ENCODE measurements around the gene GATB. TPM values are rescaled to one million over a fixed set of nuclear protein-coding genes. Genes with fewer than 3 reads are reported as not detected.
A peak's percentile ranks its signal among the peaks of the same experiment; 100 is the strongest.

GATB gene
- total and polyA plus RNA-seq, 3 experiments from 2014 or later, result 12.3 to 29.6 (median 27.0) TPM

GRCh38 chr4:151797131-151797530 is 36.3 kb upstream of the GATB start:
- Mint-ChIP-seq H3K4me3 (no peak overlapping the region), H3K36me3 (peaks cover 0 to 6% (median 0%) of the 10 kb centered on the region in 3 donors), H3K4me1 (no peaks in the 10 kb centered on the region), H3K9me3 (peaks cover 0 to 2% (median 0%) of the 10 kb centered on the region in 5 donors), H3K27me3 (peaks cover 3 to 18% of the 10 kb centered on the region in 2 donors), H3K27ac (no peak overlapping the region)
- ChIA-PET POLR2A (no interaction called here), CTCF (no interaction called here)
- DNase-seq, result no peak
- H3K36me3 ChIP-seq (ENCODE audit: insufficient read depth, low read length), result no peaks in the 10 kb centered on the region
- no peaks in the 10 kb centered on the region for H3K27me3 ChIP-seq (ENCODE audit: insufficient read depth, low read length, poor library complexity, severe bottlenecking)
- H3K4me1 ChIP-seq (ENCODE audit: insufficient read depth, low read length), result no peaks in the 10 kb centered on the region
- H3K27ac ChIP-seq (ENCODE audit: low read depth, low read length), result no peak overlapping the region
- no peaks in the 10 kb centered on the region for H3K9me3 ChIP-seq (ENCODE audit: low read length)
- no peak overlapping the region for H3K4me3 ChIP-seq (ENCODE audit: low read length)

GRCh38 chr4:151796106-151796505 is 35.3 kb upstream of the GATB start:
- H3K27me3 ChIP-seq (ENCODE audit: insufficient read depth, low read length, poor library complexity, severe bottlenecking), result no peaks in the 10 kb centered on the region
- no peaks in the 10 kb centered on the region for H3K9me3 ChIP-seq (ENCODE audit: low read length)
- Mint-ChIP-seq H3K4me1 (no peaks in the 10 kb centered on the region), H3K27ac (no peak overlapping the region), H3K4me3 (no peak overlapping the region), H3K9me3 (peaks cover 0 to 2% (median 0%) of the 10 kb centered on the region in 5 donors), H3K36me3 (peaks cover 0 to 6% (median 0%) of the 10 kb centered on the region in 3 donors), H3K27me3 (peaks cover 3 to 24% of the 10 kb centered on the region in 2 donors)
- ChIA-PET POLR2A (no interaction called here), CTCF (no interaction called here)
- H3K4me3 ChIP-seq (ENCODE audit: low read length), result no peak overlapping the region
- no peaks in the 10 kb centered on the region for H3K36me3 ChIP-seq (ENCODE audit: insufficient read depth, low read length)
- no peaks in the 10 kb centered on the region for H3K4me1 ChIP-seq (ENCODE audit: insufficient read depth, low read length)
- DNase-seq, result no peak
- no peak overlapping the region for H3K27ac ChIP-seq (ENCODE audit: low read depth, low read length)

GRCh38 chr4:151792995-151793394 is 32.2 kb upstream of the GATB start:
- ChIA-PET POLR2A (no interaction called here), CTCF (interaction anchor here (0.8 kb wide), 1 partner anchor 9 kb away, joined by 3 read pairs; no protein-coding TSS in a partner anchor)
- peaks cover 0 to 2% (median 0%) of the 10 kb centered on the region in 5 donors for H3K9me3 Mint-ChIP-seq
- no peak for DNase-seq
- peaks cover 4 to 26% of the 10 kb centered on the region in 2 donors for H3K27me3 Mint-ChIP-seq
- no peak overlapping the region for H3K27ac Mint-ChIP-seq
- H3K4me1 Mint-ChIP-seq, result no peaks in the 10 kb centered on the region
- Histone ChIP-seq H3K4me3 (ENCODE audit: low read length) (no peak overlapping the region), H3K36me3 (ENCODE audit: insufficient read depth, low read length) (no peaks in the 10 kb centered on the region), H3K27me3 (ENCODE audit: insufficient read depth, low read length, poor library complexity, severe bottlenecking) (no peaks in the 10 kb centered on the region), H3K27ac (ENCODE audit: low read depth, low read length) (no peak overlapping the region), H3K9me3 (ENCODE audit: low read length) (no peaks in the 10 kb centered on the region), H3K4me1 (ENCODE audit: insufficient read depth, low read length) (no peaks in the 10 kb centered on the region)
- H3K4me3 Mint-ChIP-seq, result no peak overlapping the region
- peaks cover 0 to 6% (median 0%) of the 10 kb centered on the region in 3 donors for H3K36me3 Mint-ChIP-seq

- Mint-ChIP-seq H3K4me3 (no peak overlapping the region), H3K9me3 (peaks cover 0 to 2% (median 0%) of the 10 kb centered on the region in 5 donors), H3K27me3 (peaks cover 4 to 28% of the 10 kb centered on the region in 2 donors), H3K36me3 (peaks cover 0 to 6% (median 0%) of the 10 kb centered on the region in 3 donors), H3K4me1 (no peaks in the 10 kb centered on the region), H3K27ac (no peak overlapping the region)
- ChIA-PET CTCF (no interaction called here), POLR2A (no interaction called here)
- H3K4me1 ChIP-seq (ENCODE audit: insufficient read depth, low read length), result no peaks in the 10 kb centered on the region
- no peaks in the 10 kb centered on the region for H3K27me3 ChIP-seq (ENCODE audit: insufficient read depth, low read length, poor library complexity, severe bottlenecking)
- DNase-seq, result no peak
- H3K9me3 ChIP-seq (ENCODE audit: low read length), result no peaks in the 10 kb centered on the region
- no peak overlapping the region for H3K27ac ChIP-seq (ENCODE audit: low read depth, low read length)
- H3K4me3 ChIP-seq (ENCODE audit: low read length), result no peak overlapping the region
- no peaks in the 10 kb centered on the region for H3K36me3 ChIP-seq (ENCODE audit: insufficient read depth, low read length)
These were observed 31.7 kb upstream of the GATB start for GRCh38 chr4:151792530-151792929.

- Histone ChIP-seq H3K4me3 (ENCODE audit: low read length) (no peak overlapping the region), H3K9me3 (ENCODE audit: low read length) (no peaks in the 10 kb centered on the region), H3K4me1 (ENCODE audit: insufficient read depth, low read length) (no peaks in the 10 kb centered on the region), H3K36me3 (ENCODE audit: insufficient read depth, low read length) (no peaks in the 10 kb centered on the region), H3K27me3 (ENCODE audit: insufficient read depth, low read length, poor library complexity, severe bottlenecking) (no peaks in the 10 kb centered on the region), H3K27ac (ENCODE audit: low read depth, low read length) (no peak overlapping the region)
- POLR2A ChIA-PET, result no interaction called here
- CTCF ChIA-PET, result no interaction called here
- H3K4me3 Mint-ChIP-seq, result no peak overlapping the region
- no peaks in the 10 kb centered on the region for H3K4me1 Mint-ChIP-seq
- no peak overlapping the region for H3K27ac Mint-ChIP-seq
- peaks cover 0 to under 1% (median 0%) of the 10 kb centered on the region in 5 donors for H3K9me3 Mint-ChIP-seq
- H3K36me3 Mint-ChIP-seq, result no peaks in the 10 kb centered on the region
- peaks cover 5 to 43% of the 10 kb centered on the region in 2 donors for H3K27me3 Mint-ChIP-seq
- no peak for DNase-seq
These were observed 27.2 kb upstream of the GATB start for GRCh38 chr4:151788021-151788420.

- CTCF ChIA-PET, result no interaction called here
- Histone ChIP-seq H3K36me3 (ENCODE audit: insufficient read depth, low read length) (no peaks in the 10 kb centered on the region), H3K4me3 (ENCODE audit: low read length) (no peak overlapping the region), H3K27ac (ENCODE audit: low read depth, low read length) (no peak overlapping the region), H3K27me3 (ENCODE audit: insufficient read depth, low read length, poor library complexity, severe bottlenecking) (no peaks in the 10 kb centered on the region), H3K4me1 (ENCODE audit: insufficient read depth, low read length) (no peaks in the 10 kb centered on the region), H3K9me3 (ENCODE audit: low read length) (no peaks in the 10 kb centered on the region)
- H3K36me3 Mint-ChIP-seq, result no peaks in the 10 kb centered on the region
- POLR2A ChIA-PET, result no interaction called here
- DNase-seq, result no peak
- H3K4me1 Mint-ChIP-seq, result peaks cover 4 to 5% (median 4%) of the 10 kb centered on the region in 3 donors
- H3K27me3 Mint-ChIP-seq, result peaks cover 9 to 45% of the 10 kb centered on the region in 2 donors
- H3K9me3 Mint-ChIP-seq, result no peaks in the 10 kb centered on the region
- peak overlapping the region in 1 of 7 donors; percentile 7 for H3K4me3 Mint-ChIP-seq
- no peak overlapping the region for H3K27ac Mint-ChIP-seq
These were observed 25.3 kb upstream of the GATB start for GRCh38 chr4:151786158-151786495.

- Histone ChIP-seq H3K27me3 (ENCODE audit: insufficient read depth, low read length, poor library complexity, severe bottlenecking) (no peaks in the 10 kb centered on the region), H3K27ac (ENCODE audit: low read depth, low read length) (no peak overlapping the region), H3K4me3 (ENCODE audit: low read length) (no peak overlapping the region), H3K9me3 (ENCODE audit: low read length) (no peaks in the 10 kb centered on the region), H3K36me3 (ENCODE audit: insufficient read depth, low read length) (no peaks in the 10 kb centered on the region), H3K4me1 (ENCODE audit: insufficient read depth, low read length) (no peaks in the 10 kb centered on the region)
- H3K4me3 Mint-ChIP-seq, result no peak overlapping the region
- H3K27ac Mint-ChIP-seq, result peak overlapping the region in 1 of 8 donors; percentile 30
- no peak for DNase-seq
- peaks cover 12 to 48% of the 10 kb centered on the region in 2 donors for H3K27me3 Mint-ChIP-seq
- peaks cover 4 to 5% (median 4%) of the 10 kb centered on the region in 3 donors for H3K4me1 Mint-ChIP-seq
- no peaks in the 10 kb centered on the region for H3K9me3 Mint-ChIP-seq
- CTCF ChIA-PET, result no interaction called here
- H3K36me3 Mint-ChIP-seq, result no peaks in the 10 kb centered on the region
- POLR2A ChIA-PET, result no interaction called here
These were observed 24.8 kb upstream of the GATB start for GRCh38 chr4:151785484-151786157.

- H3K27ac ChIP-seq (ENCODE audit: low read depth, low read length), result no peak overlapping the region
- no peaks in the 10 kb centered on the region for H3K4me1 ChIP-seq (ENCODE audit: insufficient read depth, low read length)
- no peak for DNase-seq
- Mint-ChIP-seq H3K27me3 (peaks cover 12 to 55% of the 10 kb centered on the region in 2 donors), H3K9me3 (no peaks in the 10 kb centered on the region), H3K4me1 (peaks cover 4 to 5% (median 4%) of the 10 kb centered on the region in 3 donors), H3K36me3 (no peaks in the 10 kb centered on the region), H3K4me3 (no peak overlapping the region), H3K27ac (no peak overlapping the region)
- ChIA-PET CTCF (no interaction called here), POLR2A (no interaction called here)
- H3K36me3 ChIP-seq (ENCODE audit: insufficient read depth, low read length), result no peaks in the 10 kb centered on the region
- H3K4me3 ChIP-seq (ENCODE audit: low read length), result no peak overlapping the region
- no peaks in the 10 kb centered on the region for H3K27me3 ChIP-seq (ENCODE audit: insufficient read depth, low read length, poor library complexity, severe bottlenecking)
- H3K9me3 ChIP-seq (ENCODE audit: low read length), result no peaks in the 10 kb centered on the region
These were observed 23.9 kb upstream of the GATB start for GRCh38 chr4:151784706-151785105.
